Stimulated activated CD4-positive, alpha-beta T cell treated with anti-CD3 and anti-CD28 coated beads, Interleukin-2, amount 100 ng/mL, for 24 hours (primary cell): ENCODE results near the gene PSG4.
A peak's percentile ranks its signal among the peaks of the same experiment; 100 is the strongest.
"Not testable (repeated sequence)": the region's sequence is repeated elsewhere in the genome, so short reads cannot be mapped to it uniquely, and the experiment has no call there.

Source experiments
- DNase-seq, 2 donors: peaks; one replicate each; pipeline ENCODE4 v3.0.0-alpha.2; 2020

The PSG4 gene

DNA sequence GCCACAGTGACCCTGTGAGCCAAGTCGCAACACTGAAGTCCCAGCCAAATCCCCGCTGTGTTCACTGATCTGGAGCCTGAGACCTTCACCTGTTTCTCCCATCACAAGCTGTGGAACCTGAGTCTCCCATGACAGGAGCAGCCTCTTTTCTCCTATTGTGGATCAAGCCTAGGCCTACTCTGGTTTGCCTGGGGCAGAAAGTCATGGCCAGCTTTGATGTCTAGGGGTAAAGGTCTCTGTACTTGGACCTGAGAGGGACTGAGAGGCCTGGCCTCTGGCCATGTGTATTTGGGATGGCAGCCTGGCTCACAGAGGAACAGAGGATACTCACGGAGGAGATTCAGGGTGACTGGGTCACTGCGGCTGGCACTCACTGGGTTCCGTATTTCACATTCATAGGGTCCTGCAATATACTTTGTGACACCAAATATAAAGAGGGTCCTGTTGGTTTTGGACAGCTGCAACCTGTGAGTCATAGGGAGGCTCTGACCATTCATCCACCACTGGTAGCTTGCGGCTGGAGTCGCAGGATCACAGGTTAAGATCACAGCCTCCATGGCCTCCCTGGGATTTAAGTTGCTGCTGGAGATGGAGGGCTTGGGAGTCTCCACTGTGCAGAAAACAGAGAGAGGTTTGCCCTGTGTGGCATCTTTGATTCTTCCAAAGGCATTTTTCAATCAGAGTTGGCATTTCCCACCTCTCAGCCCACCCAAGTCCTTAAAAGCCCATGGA lies 7.6 kb downstream of the PSG4 start:
- DNase-seq = not testable (repeated sequence)

DNA sequence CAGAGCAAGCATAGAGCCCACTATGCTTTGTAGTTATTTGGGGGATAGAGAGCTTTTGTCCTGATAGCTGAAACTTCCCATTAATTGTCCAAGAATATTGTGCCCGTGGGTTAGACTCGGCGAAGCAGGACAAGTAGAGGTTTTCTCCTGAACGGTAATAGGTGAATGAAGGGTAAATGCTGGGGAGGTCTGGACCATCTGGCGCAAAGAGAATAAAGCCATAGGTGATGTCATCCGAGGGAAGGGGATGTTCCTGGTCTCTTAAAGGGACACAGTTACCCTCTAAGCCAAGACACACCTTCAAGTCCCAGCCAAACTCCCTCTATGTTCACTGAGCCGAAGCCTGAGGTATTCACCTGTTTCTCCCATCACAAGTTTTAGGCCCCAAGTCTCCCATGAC lies 11.0 kb downstream of the PSG4 start:
- DNase-seq = not testable (repeated sequence)

DNA sequence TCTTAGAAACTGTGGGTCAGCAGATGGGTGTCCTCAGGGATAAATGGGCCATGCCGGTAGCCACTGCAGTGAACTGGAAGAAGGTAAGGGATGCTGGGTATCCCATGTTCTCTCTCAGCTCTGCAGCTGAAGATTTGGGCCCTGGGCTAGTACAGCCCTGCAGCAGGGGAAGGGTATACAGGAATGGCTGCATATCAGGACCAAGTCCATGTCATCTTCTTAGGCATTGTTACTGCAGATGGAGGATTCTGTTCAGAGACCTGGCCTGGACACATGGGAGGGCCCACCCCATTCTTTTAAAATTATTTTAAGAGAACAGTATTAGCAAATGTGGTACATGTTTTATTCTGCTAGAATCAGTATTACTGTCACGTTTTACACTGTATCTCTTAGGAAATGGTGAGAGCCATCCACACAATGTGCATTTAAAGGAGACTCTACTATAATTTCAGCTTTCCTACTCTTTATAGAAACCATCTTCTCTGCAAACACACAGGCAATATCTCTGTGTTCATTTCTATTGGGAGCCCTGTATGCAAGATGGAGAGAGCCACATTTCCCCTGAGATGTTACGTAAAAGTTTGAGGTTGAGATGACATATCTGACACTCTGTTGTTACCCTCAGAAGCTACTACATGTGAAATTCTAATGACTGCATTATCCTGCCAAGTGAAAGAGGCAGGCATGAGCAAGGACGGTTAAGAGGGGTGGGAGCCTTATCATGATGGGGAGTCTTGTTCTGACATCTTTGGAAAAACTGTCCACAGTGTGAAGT lies 12.9 kb downstream of the PSG4 start:
- not testable (repeated sequence) for DNase-seq

DNA sequence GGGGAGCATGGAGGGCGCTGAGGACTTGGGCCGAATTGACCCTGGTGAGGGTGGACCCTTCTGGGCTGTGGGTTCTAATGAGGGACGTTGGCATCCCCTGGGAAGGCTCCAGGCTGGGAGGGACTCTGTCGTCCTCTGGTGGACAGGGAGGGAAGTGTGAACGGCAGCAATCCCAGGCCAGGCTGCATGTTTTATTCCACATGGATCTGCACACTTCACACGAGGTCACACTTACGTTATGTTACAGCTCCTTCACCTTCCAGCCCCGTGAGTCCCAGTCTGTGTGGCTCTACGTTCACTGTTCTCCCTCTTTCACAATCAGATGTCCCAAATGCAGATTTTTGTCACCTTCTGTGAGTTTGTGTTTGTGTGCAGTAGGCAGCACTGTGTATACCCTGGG lies 17.3 kb downstream of the PSG4 start:
- DNase-seq = peak in 1 of 2 donors; percentile 3

GRCh38 chr19:43186311-43186935 lies 19.0 kb downstream of the PSG4 start, which contains the start of gene PSG5:
Gene PSG5 (minus strand): TSS chr19:43186536. CDS start chr19:43186405, 131 bp downstream.
- not testable (repeated sequence) for DNase-seq

DNA sequence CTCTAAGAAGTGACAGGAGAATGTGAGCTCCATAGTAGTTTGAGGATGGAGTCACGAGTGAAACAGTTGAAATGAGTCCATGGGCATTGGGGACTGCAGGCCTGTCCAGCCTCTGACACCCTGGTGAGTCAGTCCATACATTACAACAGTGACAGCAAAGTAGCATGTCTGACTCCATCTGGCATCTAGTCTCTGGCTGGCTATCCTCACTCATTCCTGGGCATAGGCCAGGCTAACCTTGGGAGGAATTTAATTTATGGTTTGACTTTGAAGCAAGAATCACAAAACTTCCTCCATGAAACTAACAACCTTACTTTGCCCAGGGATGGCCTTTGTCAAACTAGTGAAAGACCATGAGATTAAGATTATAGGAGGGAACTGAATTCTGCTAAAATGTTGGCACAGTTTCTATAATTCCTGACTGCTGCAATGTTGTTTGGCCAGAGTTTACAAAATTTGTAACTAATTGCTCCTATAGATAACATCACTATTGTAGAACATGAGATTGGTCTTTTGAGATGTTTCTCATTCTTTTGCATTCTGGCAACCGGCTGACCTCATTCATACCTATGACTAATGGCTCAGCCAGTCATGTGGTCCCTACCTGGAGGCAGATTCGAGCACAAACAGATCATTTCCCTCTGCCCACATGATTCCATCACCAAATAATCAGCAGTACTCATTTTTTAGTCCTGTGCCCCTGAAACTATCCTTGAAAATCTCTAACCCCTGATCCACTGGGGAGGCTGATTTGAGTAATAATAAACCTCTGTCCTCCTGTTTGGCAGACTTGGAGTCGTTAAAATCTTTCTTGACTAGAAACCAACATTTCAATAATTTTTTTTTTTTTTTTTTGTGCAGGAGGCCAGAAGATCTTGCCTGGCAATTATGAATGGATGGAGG lies 23.3 kb downstream of the PSG4 start:
- not testable (repeated sequence) for DNase-seq

- DNase-seq = peak in 1 of 2 donors; percentile 29
Observed at GRCh38 chr19:43179569-43180147, 25.8 kb downstream of the PSG4 start.

GRCh38 chr19:43178577-43178976 lies 26.9 kb downstream of the PSG4 start:
- DNase-seq = not testable (repeated sequence)

DNA sequence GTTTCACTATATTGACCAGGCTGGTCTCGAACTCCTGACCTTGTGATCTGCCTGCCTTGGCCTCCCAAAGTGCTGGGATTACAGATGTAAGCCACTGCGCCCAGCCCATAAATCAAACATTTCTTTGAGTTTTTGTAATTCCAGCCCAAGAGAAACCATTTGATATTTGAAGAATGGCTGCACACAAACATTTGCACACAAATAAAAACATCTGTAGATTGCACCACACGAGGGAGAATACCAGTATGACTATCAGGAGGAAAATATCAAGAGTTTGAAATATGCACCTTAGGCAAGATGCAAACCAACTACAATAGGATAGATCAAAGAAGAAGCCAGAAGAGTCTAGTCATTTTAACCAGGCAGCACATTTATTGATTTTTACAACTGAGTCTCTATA lies 39.5 kb downstream of the PSG4 start:
- DNase-seq = not testable (repeated sequence)

- not testable (repeated sequence) for DNase-seq
Observed at GRCh38 chr19:43163135-43163534, 42.3 kb downstream of the PSG4 start.

DNA sequence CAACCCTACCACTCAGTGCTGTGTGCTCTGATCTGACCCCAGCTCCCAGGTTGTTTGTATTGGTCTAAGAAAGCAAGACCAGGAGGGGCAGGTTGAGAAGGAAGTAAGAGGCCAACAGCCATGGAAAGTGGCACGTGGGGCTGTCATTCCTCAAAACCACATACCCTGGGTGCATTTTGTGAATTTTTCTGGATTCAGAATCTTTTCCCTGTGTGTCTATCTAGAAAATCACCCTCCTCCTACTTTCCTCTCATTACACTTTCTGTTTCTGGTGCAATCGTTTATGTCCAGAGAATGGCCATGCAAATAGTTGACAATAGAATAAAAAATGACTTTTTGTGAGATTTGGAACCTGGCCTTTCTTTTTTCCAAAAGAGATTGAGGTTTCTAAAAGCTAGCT lies 43.2 kb downstream of the PSG4 start:
- not testable (repeated sequence) for DNase-seq

GRCh38 chr19:43152214-43152613 lies 53.2 kb downstream of the PSG4 start:
- DNase-seq = no peak

DNA sequence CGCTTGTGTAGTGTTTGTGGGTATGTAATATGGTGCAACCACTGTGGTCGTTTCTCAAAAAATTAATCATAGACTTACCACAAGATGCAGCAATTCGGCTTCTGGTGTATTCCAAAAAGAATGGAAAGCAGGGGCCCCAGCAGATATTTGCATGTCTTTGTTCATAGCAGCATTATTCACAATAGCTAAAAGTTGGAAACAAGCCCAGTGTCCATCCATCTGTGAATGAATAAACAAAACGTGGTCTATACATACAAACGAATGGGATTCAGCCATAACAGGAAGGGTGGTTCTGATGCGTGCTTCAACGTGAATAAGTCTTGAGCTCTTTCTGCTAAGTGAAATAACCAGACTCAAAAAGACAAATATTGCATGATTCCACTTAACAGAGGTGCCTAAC lies 55.6 kb downstream of the PSG4 start:
- not testable (repeated sequence) for DNase-seq

- DNase-seq = no peak
Observed at GRCh38 chr19:43148233-43148632, 57.2 kb downstream of the PSG4 start.
